Nephron progenitor cell (in vitro differentiated cells): ENCODE results near the gene FAM180A.

ENCODE experiments used
- DNase-seq: peaks from one replicate; pipeline ENCODE4 v3.0.0; 2021
- H3K27ac Mint-ChIP-seq: 2 replicates; pipeline ENCODE4 v1.8.0; 2021; ENCODE audit warnings: mild to moderate bottlenecking, moderate library complexity, mixed read lengths
- H3K27me3 Mint-ChIP-seq: 2 replicates; pipeline ENCODE4 v1.8.0; 2021; ENCODE audit warnings: mild to moderate bottlenecking, low read depth, mixed read lengths; ENCODE audit not compliant: poor library complexity
- H3K36me3 Mint-ChIP-seq: 2 replicates; pipeline ENCODE4 v1.8.0; 2021; ENCODE audit warnings: low read depth, mixed read lengths
- H3K4me1 Mint-ChIP-seq: 2 replicates; pipeline ENCODE4 v1.8.0; 2021; ENCODE audit warnings: mixed read lengths
- H3K4me3 Mint-ChIP-seq: 2 replicates; pipeline ENCODE4 v1.8.0; 2021; ENCODE audit warnings: mild to moderate bottlenecking, moderate library complexity, mixed read lengths
- H3K9me3 Mint-ChIP-seq: 2 replicates; pipeline ENCODE4 v1.8.0; 2021; ENCODE audit warnings: mild to moderate bottlenecking, moderate library complexity, mixed read lengths
- TF ChIP-seq, protein P1 (sequence below): fragments of 200-600 bp; sonication (generic); IDR thresholded peaks from 2 replicates; pipeline ENCODE4 v1.5.0; 2021; ENCODE audit warnings: antibody characterized with exemption

Gene FAM180A

DNA sequence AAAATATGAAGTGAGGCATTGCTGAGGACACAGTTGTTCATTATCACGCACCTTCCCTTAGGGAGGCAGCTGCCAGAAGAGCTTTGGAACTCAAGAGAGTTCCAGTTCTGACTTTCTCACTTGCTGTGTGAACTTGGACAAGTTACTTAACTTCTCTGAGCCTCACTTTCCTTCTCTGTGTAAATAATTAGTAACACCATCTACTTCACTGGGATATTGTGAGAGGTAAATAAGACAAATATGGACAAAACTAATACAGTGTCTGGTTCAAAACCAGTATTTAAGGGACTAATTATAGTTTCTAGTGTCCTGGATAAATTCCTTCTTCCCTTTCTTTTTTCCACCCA is 14.3 kb downstream of the FAM180A start:
- Mint-ChIP-seq H3K27me3 (peaks cover 5% of the 10 kb centered on the region), H3K27ac (peak overlapping the region; percentile 80), H3K9me3 (no peaks in the 10 kb centered on the region), H3K4me1 (peaks cover 6% of the 10 kb centered on the region), H3K4me3 (no peak overlapping the region), H3K36me3 (no peaks in the 10 kb centered on the region)
- DNase-seq: no peak
- TF ChIP-seq, protein P1, sequence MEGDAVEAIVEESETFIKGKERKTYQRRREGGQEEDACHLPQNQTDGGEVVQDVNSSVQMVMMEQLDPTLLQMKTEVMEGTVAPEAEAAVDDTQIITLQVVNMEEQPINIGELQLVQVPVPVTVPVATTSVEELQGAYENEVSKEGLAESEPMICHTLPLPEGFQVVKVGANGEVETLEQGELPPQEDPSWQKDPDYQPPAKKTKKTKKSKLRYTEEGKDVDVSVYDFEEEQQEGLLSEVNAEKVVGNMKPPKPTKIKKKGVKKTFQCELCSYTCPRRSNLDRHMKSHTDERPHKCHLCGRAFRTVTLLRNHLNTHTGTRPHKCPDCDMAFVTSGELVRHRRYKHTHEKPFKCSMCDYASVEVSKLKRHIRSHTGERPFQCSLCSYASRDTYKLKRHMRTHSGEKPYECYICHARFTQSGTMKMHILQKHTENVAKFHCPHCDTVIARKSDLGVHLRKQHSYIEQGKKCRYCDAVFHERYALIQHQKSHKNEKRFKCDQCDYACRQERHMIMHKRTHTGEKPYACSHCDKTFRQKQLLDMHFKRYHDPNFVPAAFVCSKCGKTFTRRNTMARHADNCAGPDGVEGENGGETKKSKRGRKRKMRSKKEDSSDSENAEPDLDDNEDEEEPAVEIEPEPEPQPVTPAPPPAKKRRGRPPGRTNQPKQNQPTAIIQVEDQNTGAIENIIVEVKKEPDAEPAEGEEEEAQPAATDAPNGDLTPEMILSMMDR: no peak

DNA sequence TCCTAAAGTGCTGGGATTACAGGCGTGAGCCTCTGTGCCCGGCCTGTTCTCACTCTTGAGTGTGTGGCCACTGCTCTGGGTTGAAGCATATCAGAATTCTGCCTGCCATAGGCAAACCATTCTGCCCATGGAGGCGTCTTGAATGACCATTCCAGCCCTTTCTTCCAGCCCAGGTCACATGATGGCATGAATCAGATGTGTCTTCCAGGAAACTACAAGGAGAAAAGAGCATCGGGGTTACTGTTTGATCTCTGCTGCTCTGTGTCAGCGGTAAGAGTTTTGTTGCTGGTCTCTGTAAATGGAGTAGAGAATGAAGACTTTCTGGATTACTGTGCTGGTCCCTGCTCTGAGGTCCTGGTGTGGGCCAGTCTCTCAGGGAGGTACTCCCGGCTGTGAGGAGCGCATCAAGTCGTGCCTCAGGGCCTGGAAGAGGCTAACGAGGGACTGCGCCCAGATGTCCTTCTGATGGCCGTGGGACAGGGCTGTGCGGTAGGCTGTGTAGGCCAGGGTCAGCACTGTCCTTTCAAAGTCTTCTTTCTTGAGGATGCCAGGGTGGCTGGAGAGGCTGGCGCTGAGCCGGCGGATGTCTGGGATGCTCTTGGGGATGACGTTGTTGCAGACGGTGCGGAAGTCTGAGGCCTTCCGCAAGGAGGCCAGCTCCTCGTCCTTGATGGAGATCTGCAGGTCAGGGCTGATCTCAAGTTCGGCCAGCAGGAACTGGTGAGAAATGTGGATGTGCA is 14.8 kb downstream of the FAM180A start:
- DNase-seq: no peak
- no peaks in the 10 kb centered on the region for H3K36me3 Mint-ChIP-seq
- peaks cover 6% of the 10 kb centered on the region for H3K4me1 Mint-ChIP-seq
- H3K4me3 Mint-ChIP-seq: no peak overlapping the region
- H3K27ac Mint-ChIP-seq: peak overlapping the region; percentile 80
- TF ChIP-seq, protein P1: no peak
- H3K9me3 Mint-ChIP-seq: no peaks in the 10 kb centered on the region
- H3K27me3 Mint-ChIP-seq: peaks cover 5% of the 10 kb centered on the region

DNA sequence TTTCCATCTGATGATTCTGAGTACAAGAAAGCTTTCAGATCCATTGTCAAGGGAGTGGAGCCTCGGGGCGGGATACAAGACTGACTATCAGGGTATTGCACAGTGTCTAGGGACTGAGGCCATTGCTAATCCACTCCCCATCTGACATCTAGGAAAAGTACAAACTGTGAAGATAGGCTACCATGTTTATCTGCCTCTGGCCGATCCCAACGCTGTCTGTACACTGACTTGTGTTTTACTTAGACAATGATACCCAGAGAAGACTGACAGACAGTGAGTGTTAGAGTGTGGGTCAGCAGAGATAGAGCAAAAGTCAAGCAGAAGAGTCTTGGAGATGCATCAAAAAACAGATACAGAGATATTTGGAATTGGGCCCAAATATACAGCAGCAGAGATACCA is 17.5 kb downstream of the FAM180A start:
- Mint-ChIP-seq H3K36me3 (no peaks in the 10 kb centered on the region), H3K27ac (no peak overlapping the region), H3K4me3 (no peak overlapping the region), H3K4me1 (no peaks in the 10 kb centered on the region), H3K27me3 (peaks cover 8% of the 10 kb centered on the region), H3K9me3 (no peaks in the 10 kb centered on the region)
- TF ChIP-seq, protein P1: no peak
- DNase-seq: no peak

DNA sequence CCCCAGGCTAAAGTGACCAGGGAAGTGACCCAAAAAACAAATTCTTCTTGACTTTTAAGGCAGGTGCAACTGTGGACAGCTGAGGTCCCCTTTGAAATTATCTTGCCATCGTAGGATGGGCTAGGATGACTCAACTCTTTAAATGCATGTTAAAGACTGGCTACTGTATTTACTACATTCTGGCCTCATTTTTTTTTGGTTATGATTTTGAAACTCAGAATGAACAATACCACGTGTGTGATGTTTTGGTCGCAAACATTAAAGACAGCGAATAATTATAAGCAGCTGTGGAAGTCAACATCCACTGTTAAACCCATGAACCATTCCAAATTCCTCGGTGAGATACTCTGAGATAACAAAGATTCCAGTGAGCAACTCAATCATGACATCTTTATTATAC is 19.4 kb downstream of the FAM180A start:
- no peaks in the 10 kb centered on the region for H3K36me3 Mint-ChIP-seq
- H3K9me3 Mint-ChIP-seq: no peaks in the 10 kb centered on the region
- no peak overlapping the region for H3K4me3 Mint-ChIP-seq
- H3K4me1 Mint-ChIP-seq: no peaks in the 10 kb centered on the region
- no peak overlapping the region for H3K27ac Mint-ChIP-seq
- TF ChIP-seq, protein P1: no peak
- no peak for DNase-seq
- H3K27me3 Mint-ChIP-seq: peaks cover 11% of the 10 kb centered on the region

DNA sequence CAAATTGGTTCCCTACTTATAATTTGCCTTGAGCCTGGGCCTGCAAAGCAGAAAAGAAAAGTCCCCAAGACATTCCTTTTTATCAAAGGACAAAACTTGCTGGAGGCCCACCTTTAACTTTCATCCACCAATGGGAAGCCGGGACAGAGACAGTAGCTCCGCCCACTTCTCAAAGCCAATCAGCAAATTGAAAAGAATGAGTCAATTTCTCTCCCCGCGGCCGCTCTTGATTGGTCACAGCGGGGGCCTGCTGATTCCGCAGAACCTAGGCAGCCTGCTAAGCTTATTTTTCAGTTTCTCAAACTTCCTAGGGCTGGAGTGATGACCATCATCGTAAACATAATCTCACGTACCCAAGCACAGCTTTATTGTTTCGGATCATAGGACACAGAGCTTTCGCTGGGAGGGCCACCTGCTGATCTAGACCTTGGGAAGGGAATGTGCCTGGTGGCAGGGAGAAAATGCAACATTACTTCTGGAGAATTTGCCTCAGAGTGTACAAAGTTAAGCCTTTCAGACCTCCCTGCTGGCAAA is 20.4 kb downstream of the FAM180A start, which contains the start of gene SLC13A4:
Gene SLC13A4 (minus strand): TSS at position 51 of the 534 bp plus-strand sequence. CDS start 690 bp downstream, outside the sequence.
- Mint-ChIP-seq H3K9me3 (no peaks in the 10 kb centered on the region), H3K4me3 (no peak within 1 kb of the TSS), H3K4me1 (no peaks in the 10 kb centered on the region), H3K27ac (no peak within 1 kb of the TSS), H3K27me3 (peaks cover 11% of the 10 kb centered on the region), H3K36me3 (no peaks in the 10 kb centered on the region)
- DNase-seq: no peak
- TF ChIP-seq, protein P1: no peak
